Activated CD4-positive, alpha-beta T cell treated with anti-CD3 and anti-CD28 coated beads, Interleukin-2, amount 10 ng/mL, durations not matched to agents 24 days and 14 days (primary cell): Measurements from ENCODE around the gene PRKCH. TPM values are rescaled to one million over a fixed set of nuclear protein-coding genes. Genes with fewer than 3 reads are reported as not detected.

Experiments
- DNase-seq: peaks from one replicate; pipeline ENCODE4 v3.0.0; 2022
- H3K27ac Mint-ChIP-seq: one replicate; pipeline ENCODE4 v1.8.0; 2022; ENCODE audit warnings: mild to moderate bottlenecking, mixed read lengths
- H3K27me3 Mint-ChIP-seq: one replicate; pipeline ENCODE4 v1.8.0; 2022; ENCODE audit warnings: mixed read lengths
- H3K36me3 Mint-ChIP-seq: one replicate; pipeline ENCODE4 v1.8.0; 2022; ENCODE audit warnings: low read depth, mild to moderate bottlenecking, mixed read lengths
- H3K4me1 Mint-ChIP-seq: one replicate; pipeline ENCODE4 v1.8.0; 2021; ENCODE audit warnings: mixed read lengths
- H3K4me3 Mint-ChIP-seq: one replicate; pipeline ENCODE4 v1.8.0; 2022; ENCODE audit warnings: mild to moderate bottlenecking, moderate library complexity, mixed read lengths
- H3K9me3 Mint-ChIP-seq: one replicate; pipeline ENCODE4 v1.8.0; 2021; ENCODE audit warnings: mixed read lengths
- intact Hi-C: fragments of 100-400 bp; cut with micrococcal nuclease; formaldehyde crosslinking; loops from one replicate; pipeline ENCODE4 v1.15.1; 2023
- total RNA-seq: library from RNA; stranded (reverse); gene quantifications from 2 replicates; pipeline ENCODE4 v1.2.3, GENCODE V29; 2022

Gene PRKCH
- total RNA-seq, 1 donor from 2014 or later: 118 TPM

DNA sequence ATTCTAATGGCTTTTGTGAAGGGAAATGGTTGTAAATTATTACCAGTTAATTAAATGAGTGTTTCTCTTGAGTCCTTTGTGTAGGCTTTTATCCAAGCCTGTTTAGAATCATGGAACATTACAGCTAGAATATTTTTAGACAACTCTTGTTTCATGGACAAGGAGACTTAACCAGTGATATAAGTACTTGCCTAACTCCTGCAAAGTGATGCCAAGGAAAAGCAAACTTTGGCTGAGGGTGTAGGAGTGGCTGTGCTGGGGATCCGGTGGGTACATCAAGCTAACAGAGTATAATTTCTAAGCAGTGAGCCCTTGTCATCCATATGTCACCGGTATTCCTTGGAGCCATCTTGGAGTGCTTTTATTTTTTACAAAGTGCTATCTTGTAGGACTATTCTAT is 61.5 kb downstream of the PRKCH start:
- Mint-ChIP-seq H3K4me3 (no peak overlapping the region), H3K4me1 (peaks cover 44% of the 10 kb centered on the region), H3K27me3 (no peaks in the 10 kb centered on the region), H3K36me3 (peaks cover 33% of the 10 kb centered on the region), H3K9me3 (peaks cover 5% of the 10 kb centered on the region), H3K27ac (no peak overlapping the region)
- DNase-seq: no peak
- intact Hi-C loops: no loop called here

DNA sequence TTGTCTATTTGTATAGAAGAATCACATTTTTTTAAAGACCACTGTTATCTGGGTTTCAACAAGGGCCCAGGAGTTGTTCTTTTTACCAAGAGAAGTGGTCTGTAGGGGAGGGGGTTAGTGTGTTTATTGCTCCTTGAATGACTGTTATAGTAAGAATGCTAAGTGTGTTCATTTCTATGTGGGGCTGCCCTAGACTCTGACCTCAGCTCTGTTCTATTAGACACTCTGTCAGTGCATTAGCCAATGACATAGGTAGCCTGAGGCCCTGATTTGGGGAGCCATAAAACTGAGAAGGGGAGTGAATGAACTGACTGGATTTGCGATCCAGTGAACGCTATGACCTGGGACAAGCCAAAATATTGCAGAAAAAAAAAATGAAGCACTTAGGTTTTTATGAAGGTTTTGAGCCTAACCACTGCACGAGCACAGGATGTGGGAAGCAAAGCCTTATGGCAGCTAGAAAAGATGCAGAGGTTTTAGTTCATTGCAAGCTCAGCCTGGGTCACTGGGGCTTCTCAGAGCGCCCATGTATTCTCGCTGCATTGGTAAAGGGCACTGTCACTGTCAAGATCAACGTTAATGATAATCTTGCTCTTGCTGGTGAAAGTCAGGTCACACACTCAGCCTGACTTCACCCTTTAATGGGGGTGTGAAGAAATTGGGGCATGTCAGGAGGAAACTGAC is 63.8 kb downstream of the PRKCH start:
- Mint-ChIP-seq H3K4me3 (no peak overlapping the region), H3K27ac (no peak overlapping the region), H3K36me3 (peaks cover 16% of the 10 kb centered on the region), H3K4me1 (peaks cover 23% of the 10 kb centered on the region), H3K9me3 (no peaks in the 10 kb centered on the region), H3K27me3 (no peaks in the 10 kb centered on the region)
- intact Hi-C loops: no loop called here
- peak; percentile 89 for DNase-seq

DNA sequence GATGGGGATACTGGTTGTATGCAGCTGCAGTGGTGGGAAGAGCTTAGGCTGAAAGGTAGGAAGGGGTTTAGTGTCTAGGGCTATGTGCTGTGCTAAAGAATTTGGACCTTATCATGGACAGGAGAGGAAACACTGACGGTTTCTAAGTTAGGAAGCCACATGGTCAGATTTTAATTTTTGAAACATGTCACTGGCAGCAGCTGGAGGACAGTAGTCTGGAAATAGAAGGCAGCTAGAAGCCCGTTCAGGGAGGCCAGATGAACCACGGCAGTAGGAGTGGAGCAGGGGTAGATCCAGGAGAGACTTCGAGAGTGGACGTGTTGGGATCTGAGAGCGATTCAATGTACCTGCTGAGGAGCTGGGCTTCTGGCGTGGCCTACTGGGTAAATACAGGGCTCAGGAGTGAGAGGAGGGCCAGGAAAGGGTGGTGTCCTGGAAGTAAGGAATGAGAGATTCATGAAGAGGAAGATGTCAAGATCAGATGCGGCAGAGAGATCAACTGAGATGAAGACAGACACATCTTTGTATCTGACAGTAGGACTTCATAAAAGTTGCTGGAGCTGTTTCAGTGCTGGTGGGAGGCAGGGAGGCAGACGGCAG is 64.9 kb downstream of the PRKCH start:
- Mint-ChIP-seq H3K36me3 (peaks cover 9% of the 10 kb centered on the region), H3K4me1 (peaks cover 23% of the 10 kb centered on the region), H3K27me3 (no peaks in the 10 kb centered on the region), H3K9me3 (no peaks in the 10 kb centered on the region), H3K27ac (no peak overlapping the region), H3K4me3 (no peak overlapping the region)
- intact Hi-C loops: no loop called here
- no peak for DNase-seq

DNA sequence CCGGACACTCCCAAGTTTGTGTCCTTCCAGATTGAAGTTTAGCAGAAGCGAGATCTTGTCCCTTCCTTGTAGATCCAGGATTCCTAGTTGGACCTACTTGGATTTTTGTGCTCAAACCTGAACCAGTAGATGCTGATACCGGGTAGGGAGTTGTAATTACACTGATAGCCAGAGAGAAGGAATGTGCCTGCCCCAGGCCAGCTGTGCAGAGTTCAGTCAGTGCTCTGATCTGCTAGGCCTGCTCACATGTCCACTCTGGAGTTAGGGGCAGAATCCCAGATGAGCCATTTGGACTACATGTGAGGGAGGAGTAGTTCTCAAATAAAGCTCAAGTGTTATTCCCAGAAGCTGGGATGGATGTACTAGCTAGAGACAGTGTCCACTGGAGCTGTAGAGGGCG is 65.7 kb downstream of the PRKCH start:
- Mint-ChIP-seq H3K27ac (no peak overlapping the region), H3K27me3 (no peaks in the 10 kb centered on the region), H3K4me3 (no peak overlapping the region), H3K36me3 (peaks cover 10% of the 10 kb centered on the region), H3K4me1 (peaks cover 22% of the 10 kb centered on the region), H3K9me3 (no peaks in the 10 kb centered on the region)
- intact Hi-C loops: no loop called here
- no peak for DNase-seq

DNA sequence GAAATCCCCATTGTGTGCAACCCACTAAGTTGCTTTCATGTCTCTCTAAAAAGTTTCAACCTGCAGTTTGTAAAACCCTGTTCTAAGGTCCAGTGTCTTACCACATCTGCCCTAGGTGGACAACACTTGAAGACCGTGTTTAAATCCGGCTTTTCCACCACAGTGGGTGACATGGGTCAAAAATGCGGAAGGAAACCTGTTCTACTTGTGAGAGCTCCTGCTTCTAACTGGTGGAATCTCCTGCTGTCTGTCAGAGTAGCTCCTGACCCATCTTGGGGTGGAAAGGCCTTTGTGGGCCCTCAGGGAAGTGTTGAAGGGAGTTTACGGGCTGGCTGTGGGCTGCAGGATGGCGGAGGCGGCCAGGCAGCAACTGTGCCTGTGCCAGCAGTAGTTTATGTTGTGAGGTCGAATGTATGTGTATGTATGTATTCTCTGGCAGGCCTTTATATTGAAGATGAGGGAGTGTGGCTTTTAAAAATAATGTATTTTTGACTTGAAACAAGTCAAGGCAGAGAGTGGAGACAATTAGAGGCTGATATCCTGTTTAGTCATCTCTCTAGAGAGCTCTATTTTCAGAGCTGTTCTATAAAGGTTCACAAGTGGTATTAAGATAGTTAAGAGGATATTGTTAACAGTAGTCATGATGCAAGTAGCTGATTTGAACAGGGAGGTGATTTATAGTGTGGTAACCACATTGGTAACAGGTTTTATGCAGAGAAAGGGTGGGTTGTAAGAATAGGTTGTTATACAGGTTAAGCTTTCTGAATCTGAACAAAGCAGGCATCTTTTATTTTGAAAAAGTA is 67.0 kb downstream of the PRKCH start:
- H3K27me3 Mint-ChIP-seq: no peaks in the 10 kb centered on the region
- peak; percentile 78 for DNase-seq
- H3K9me3 Mint-ChIP-seq: no peaks in the 10 kb centered on the region
- intact Hi-C loops: loop anchor here (1.0 to 2.0 kb wide), 6 partner anchors 16 to 64 kb away; no protein-coding TSS in a partner anchor
- peaks cover 28% of the 10 kb centered on the region for H3K4me1 Mint-ChIP-seq
- no peak overlapping the region for H3K27ac Mint-ChIP-seq
- no peak overlapping the region for H3K4me3 Mint-ChIP-seq
- H3K36me3 Mint-ChIP-seq: peaks cover 21% of the 10 kb centered on the region

DNA sequence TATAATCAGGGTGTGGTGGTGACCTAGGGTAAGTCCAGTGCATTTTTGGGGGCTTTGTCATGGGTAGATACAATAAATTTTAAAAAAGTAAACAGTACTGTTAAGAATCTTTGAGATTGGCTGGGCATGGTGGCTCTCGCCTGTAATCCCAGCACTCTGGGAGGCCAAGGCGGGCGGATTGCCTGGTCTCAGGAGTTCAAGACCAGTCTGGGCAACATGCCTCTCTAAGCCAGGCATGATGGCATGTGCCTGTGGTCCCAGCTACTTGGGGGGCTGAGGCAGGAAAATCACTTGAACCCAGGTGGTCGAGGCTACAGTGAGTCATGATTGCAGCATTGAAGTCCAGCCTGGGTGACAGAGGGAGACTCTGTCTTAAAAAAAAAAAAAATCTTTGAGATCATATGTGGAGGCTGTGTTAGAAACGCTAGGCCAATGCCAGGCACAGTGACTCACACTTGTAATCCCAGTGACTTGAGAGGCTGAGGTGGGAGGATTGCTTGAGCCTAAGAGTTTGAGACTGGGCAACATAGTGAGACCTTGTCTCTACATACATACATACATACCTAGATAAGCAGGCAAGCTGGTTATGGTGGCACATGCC is 67.7 kb downstream of the PRKCH start:
- intact Hi-C loops: loop anchor here (1.0 to 2.0 kb wide), 6 partner anchors 16 to 64 kb away; no protein-coding TSS in a partner anchor
- no peaks in the 10 kb centered on the region for H3K9me3 Mint-ChIP-seq
- H3K4me1 Mint-ChIP-seq: peaks cover 32% of the 10 kb centered on the region
- H3K4me3 Mint-ChIP-seq: peak overlapping the region; percentile 27
- DNase-seq: no peak
- no peaks in the 10 kb centered on the region for H3K27me3 Mint-ChIP-seq
- no peak overlapping the region for H3K27ac Mint-ChIP-seq
- peaks cover 25% of the 10 kb centered on the region for H3K36me3 Mint-ChIP-seq

DNA sequence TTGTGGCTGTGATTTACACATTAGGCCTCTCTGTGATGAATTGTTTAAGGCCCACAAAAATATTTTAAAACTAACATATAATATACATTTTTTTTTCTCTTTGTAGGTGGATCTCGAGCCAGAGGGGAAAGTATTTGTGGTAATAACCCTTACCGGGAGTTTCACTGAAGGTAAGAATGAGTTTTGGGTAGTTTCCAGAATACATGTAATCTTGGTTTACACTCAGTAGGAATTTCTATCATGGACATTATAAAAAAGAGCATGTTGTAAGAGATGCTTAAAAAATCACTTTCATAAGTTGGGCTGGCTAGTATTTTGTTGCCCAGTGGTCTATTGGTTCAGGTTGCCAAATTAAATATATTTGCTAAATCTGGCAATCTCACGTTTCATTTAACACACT is 69.7 kb downstream of the PRKCH start:
- Mint-ChIP-seq H3K27me3 (no peaks in the 10 kb centered on the region), H3K4me3 (peak overlapping the region; percentile 81), H3K4me1 (peaks cover 45% of the 10 kb centered on the region), H3K9me3 (no peaks in the 10 kb centered on the region), H3K27ac (no peak overlapping the region), H3K36me3 (peaks cover 42% of the 10 kb centered on the region)
- DNase-seq: no peak
- intact Hi-C loops: no loop called here

DNA sequence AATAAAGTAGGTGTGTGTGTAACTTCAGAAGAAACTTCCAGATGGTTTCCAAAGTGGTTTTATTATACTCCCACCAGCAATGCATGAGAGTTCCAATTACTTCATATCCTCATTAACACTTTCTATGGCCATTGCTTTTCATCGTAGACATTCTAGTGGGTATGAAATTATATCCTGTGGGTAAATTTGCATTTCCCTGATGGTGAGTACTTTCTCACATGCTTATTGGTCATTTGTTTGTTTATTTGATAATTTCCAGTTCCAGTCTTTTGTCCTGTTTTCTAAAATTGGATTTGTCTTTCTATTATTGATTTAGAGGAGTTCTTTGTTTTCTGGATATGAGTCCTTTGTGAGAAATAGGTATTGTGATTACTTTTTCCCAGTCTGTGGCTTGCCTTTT is 70.9 kb downstream of the PRKCH start:
- Mint-ChIP-seq H3K36me3 (peaks cover 54% of the 10 kb centered on the region), H3K9me3 (no peaks in the 10 kb centered on the region), H3K4me1 (peaks cover 57% of the 10 kb centered on the region), H3K27me3 (no peaks in the 10 kb centered on the region), H3K4me3 (no peak overlapping the region), H3K27ac (no peak overlapping the region)
- intact Hi-C loops: loop anchor here (1.0 to 2.0 kb wide), 2 partner anchors 11 to 25 kb away; no protein-coding TSS in a partner anchor
- DNase-seq: no peak

DNA sequence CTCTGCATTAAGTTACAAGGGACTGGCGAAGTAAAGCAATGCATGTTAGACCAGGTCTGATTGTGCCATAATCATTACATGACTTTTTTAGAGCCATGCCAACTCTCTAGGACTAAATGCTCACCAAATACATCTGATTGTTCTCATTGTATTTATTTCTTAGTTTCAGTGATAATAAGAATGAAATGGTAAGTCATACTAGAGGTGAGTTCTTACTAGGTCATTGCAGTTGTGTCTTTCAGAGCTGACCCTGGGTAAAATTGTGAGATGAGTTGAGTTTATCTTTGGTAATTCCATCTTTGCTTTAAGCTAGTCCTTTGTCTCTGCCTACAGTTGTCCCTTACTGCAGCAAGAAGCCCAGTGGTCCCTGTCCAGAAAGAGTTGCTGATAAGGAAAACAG is 73.2 kb downstream of the PRKCH start:
- H3K9me3 Mint-ChIP-seq: no peaks in the 10 kb centered on the region
- DNase-seq: no peak
- peak overlapping the region; percentile 14 for H3K27ac Mint-ChIP-seq
- intact Hi-C loops: no loop called here
- peaks cover 72% of the 10 kb centered on the region for H3K4me1 Mint-ChIP-seq
- H3K4me3 Mint-ChIP-seq: no peak overlapping the region
- no peaks in the 10 kb centered on the region for H3K27me3 Mint-ChIP-seq
- H3K36me3 Mint-ChIP-seq: peaks cover 64% of the 10 kb centered on the region

DNA sequence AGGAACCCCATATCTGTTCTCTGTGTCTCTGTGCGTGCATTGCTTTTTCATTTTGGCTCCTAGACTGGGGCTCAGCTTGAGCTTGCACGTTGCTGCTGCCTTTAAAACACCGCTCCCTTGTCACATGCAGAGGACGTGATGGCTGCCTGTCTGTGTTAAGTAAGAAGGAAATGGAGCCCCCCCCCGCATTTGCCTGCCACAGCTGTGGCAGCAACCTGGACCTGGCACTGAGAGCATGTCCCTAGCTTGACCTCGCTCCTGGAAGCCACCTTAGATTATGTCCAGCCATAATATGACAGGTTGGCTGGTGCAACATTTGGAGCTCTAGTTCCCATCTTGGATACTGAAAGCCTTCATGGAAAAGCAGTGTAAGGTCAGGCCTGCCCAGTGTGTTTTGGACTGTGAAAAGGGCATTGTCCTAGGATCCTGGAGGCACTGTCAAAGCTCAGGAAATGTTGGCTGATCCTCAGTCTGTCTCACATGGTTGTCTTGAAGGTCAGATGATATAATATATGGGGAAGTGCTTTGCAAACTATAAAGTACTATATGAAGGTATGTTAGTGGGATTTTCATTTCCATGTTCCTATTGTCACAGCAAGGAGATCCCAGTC is 73.8 kb downstream of the PRKCH start:
- Mint-ChIP-seq H3K4me3 (no peak overlapping the region), H3K4me1 (peaks cover 75% of the 10 kb centered on the region), H3K27ac (no peak overlapping the region), H3K27me3 (no peaks in the 10 kb centered on the region), H3K36me3 (peaks cover 64% of the 10 kb centered on the region), H3K9me3 (no peaks in the 10 kb centered on the region)
- DNase-seq: no peak
- intact Hi-C loops: no loop called here

DNA sequence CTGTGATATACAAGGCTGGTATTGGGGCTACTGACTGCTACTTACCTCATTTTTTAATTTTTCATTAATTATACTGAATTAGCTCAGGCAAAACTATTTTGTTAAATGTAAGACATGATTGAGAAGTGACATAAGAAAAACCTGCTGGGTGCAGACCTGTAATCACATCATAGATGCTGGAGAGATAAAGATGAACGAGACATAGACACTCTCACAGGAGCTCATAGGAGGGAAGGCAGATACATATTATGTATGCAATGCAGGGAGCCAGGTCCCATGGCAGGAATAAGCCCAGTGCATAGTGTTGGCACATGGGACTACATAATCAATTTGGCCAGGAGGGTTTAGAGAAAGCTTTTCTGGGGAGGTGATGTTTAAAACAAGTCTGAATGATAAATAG is 74.9 kb downstream of the PRKCH start:
- Mint-ChIP-seq H3K9me3 (no peaks in the 10 kb centered on the region), H3K36me3 (peaks cover 65% of the 10 kb centered on the region), H3K4me3 (no peak overlapping the region), H3K4me1 (peaks cover 75% of the 10 kb centered on the region), H3K27me3 (no peaks in the 10 kb centered on the region), H3K27ac (peak overlapping the region; percentile 59)
- DNase-seq: no peak
- intact Hi-C loops: no loop called here

DNA sequence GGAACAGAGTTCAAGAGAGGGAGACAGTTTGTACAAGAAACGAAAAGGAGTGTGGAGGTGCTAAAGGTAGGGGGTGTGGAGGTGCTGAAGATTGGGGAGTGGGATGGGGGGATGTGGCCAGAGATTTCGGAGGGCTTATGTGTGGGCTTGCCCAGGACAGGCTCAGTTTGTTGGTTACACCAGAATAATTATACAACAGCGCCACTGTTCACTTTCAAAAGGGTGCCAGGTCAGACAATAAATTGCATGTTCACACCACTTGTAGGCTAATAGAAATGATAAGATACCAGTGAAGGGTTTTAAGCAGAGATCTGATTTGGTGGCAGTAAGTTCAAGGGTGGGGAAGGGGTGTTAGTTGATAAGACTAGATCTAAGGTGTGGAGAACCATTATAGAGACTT is 75.3 kb downstream of the PRKCH start:
- Mint-ChIP-seq H3K36me3 (peaks cover 64% of the 10 kb centered on the region), H3K27me3 (no peaks in the 10 kb centered on the region), H3K4me1 (peaks cover 75% of the 10 kb centered on the region), H3K4me3 (peak overlapping the region; percentile 0), H3K27ac (peak overlapping the region; percentile 59), H3K9me3 (no peaks in the 10 kb centered on the region)
- intact Hi-C loops: no loop called here
- DNase-seq: no peak

DNA sequence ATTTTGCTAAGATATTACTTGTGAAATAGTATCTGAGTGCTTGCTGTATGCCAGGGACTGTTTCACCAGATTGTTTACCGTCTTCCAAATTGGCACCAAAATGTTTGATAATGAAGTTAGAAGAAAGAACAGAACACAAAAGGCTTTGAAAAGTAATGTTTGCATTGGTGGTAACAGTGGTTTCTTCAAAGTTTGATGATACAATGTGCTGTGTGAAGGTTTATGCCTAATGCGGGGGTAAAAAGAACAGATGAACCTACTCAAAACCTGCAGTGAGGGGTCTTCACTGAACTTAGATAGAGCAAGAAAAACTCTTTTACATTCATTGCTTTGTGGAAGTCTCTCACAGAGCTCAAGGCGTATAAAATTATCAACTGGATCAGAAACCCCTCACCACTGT is 76.2 kb downstream of the PRKCH start:
- H3K36me3 Mint-ChIP-seq: peaks cover 60% of the 10 kb centered on the region
- H3K4me3 Mint-ChIP-seq: no peak overlapping the region
- peaks cover 72% of the 10 kb centered on the region for H3K4me1 Mint-ChIP-seq
- intact Hi-C loops: no loop called here
- H3K27ac Mint-ChIP-seq: no peak overlapping the region
- no peaks in the 10 kb centered on the region for H3K27me3 Mint-ChIP-seq
- no peaks in the 10 kb centered on the region for H3K9me3 Mint-ChIP-seq
- DNase-seq: no peak
